AG04450 (cell line): ENCODE measurements around the gene RAB11FIP3. TPM values are rescaled to one million over a fixed set of nuclear protein-coding genes. Genes with fewer than 3 reads are reported as not detected.

ENCODE experiments used
- CTCF ChIA-PET: fragments of 300-600, 350-600 bp; formaldehyde crosslinking; extraction: SDS; loops from one replicate; lab custom pipeline; 2022; ENCODE audit warnings: antibody characterized with exemption, inconsistent platforms; lab: Charles Lee
- POLR2A ChIA-PET: fragments of 350-600 bp; formaldehyde crosslinking; extraction: SDS; loops from one replicate; lab custom pipeline; 2021; ENCODE audit warnings: antibody characterized with exemption, inconsistent platforms; lab: Yijun Ruan, JAX
- DNase-seq: peaks from one replicate; pipeline ENCODE4 v3.0.0-alpha.2; 2011; ENCODE audit warnings: low read depth, low spot score
- H3K27ac ChIP-seq: one replicate; pipeline ENCODE4 v1.5.1; 2012; ENCODE audit warnings: low read depth, low read length, control low read depth
- H3K27me3 ChIP-seq: one replicate; pipeline ENCODE4 v1.6.0; 2012; ENCODE audit warnings: low read length; ENCODE audit not compliant: control insufficient read depth, insufficient read depth
- H3K4me3 ChIP-seq: 2 replicates; pipeline ENCODE4 v1.5.1; 2011; ENCODE audit warnings: mild to moderate bottlenecking, low read depth, low read length, control low read depth
- H3K9me3 ChIP-seq: 2 replicates; pipeline ENCODE4 v1.5.1; 2012; ENCODE audit warnings: low read length; ENCODE audit not compliant: control insufficient read depth, insufficient read depth
- polyA plus RNA-seq: library from polyadenylated mRNA; depleted of rRNA; stranded (reverse); fragments of >200 nt; gene quantifications from 2 replicates; pipeline ENCODE4 v1.2.3, GENCODE V29; 2011
- TF ChIP-seq, protein P1 (sequence below): IDR thresholded peaks from 2 replicates; pipeline ENCODE4 v1.5.1; 2011; ENCODE audit warnings: low read depth, low read length, control low read depth, inconsistent platforms

Gene RAB11FIP3
- polyA plus RNA-seq, 1 experiment, result 6.9 TPM

DNA sequence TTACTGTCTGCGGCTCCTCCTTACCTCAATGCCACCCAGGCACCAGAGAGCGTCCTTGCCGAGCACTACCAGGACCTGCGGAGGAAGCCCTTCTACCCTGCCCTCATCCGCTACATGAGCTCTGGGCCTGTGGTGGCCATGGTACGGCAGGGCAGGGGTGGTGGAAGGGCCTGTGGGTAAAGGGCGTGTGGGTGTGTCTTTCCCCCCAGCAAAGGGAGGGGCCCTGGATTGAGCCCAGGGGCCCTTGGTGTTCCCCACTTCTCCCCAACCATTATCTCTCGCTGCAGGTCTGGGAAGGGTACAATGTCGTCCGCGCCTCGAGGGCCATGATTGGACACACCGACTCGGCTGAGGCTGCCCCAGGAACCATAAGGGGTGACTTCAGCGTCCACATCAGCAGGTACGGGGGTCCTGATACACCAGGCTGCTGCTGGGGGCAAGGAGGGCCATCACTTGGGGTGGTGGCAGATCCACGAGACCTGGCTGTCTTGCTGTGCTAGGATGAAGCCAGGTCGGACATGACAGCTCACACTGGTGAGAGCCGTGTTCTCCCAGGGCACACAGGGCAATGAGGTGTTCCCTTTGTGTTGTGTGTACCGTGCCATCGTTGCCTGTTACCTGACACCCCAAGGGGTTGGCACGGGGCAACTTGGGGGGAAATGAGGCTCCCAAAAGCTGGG is 26.0 kb upstream of the RAB11FIP3 start:
- TF ChIP-seq, protein P1, sequence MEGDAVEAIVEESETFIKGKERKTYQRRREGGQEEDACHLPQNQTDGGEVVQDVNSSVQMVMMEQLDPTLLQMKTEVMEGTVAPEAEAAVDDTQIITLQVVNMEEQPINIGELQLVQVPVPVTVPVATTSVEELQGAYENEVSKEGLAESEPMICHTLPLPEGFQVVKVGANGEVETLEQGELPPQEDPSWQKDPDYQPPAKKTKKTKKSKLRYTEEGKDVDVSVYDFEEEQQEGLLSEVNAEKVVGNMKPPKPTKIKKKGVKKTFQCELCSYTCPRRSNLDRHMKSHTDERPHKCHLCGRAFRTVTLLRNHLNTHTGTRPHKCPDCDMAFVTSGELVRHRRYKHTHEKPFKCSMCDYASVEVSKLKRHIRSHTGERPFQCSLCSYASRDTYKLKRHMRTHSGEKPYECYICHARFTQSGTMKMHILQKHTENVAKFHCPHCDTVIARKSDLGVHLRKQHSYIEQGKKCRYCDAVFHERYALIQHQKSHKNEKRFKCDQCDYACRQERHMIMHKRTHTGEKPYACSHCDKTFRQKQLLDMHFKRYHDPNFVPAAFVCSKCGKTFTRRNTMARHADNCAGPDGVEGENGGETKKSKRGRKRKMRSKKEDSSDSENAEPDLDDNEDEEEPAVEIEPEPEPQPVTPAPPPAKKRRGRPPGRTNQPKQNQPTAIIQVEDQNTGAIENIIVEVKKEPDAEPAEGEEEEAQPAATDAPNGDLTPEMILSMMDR, result no peak
- POLR2A ChIA-PET, result no interaction called here
- Histone ChIP-seq H3K9me3 (no peaks in the 10 kb centered on the region; the same call in 1 of the 2 replicates), H3K4me3 (no peak overlapping the region), H3K27me3 (no peaks in the 10 kb centered on the region), H3K27ac (no peak overlapping the region)
- no peak for DNase-seq
- CTCF ChIA-PET, result no interaction called here

DNA sequence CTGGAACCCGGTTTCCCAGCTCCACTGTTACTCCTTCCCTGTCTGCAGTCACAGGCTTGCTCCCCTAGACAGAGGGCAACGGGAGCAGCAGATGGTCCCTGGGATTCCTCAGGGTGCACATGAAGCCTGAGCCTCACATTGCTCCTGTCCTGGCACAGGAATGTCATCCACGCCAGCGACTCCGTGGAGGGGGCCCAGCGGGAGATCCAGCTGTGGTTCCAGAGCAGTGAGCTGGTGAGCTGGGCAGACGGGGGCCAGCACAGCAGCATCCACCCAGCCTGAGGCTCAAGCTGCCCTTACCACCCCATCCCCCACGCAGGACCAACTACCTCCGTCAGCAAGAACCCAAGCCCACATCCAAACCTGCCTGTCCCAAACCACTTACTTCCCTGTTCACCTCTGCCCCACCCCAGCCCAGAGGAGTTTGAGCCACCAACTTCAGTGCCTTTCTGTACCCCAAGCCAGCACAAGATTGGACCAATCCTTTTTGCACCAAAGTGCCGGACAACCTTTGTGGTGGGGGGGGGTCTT is 25.3 kb upstream of the RAB11FIP3 start:
- TF ChIP-seq, protein P1, result no peak
- Histone ChIP-seq H3K4me3 (peak overlapping the region; percentile 84), H3K27ac (no peak overlapping the region), H3K27me3 (no peaks in the 10 kb centered on the region), H3K9me3 (no peaks in the 10 kb centered on the region; the same call in 1 of the 2 replicates)
- ChIA-PET CTCF (interaction anchor here (0.7 kb wide), 1 partner anchor 1310 kb away, joined by 8 read pairs; no protein-coding TSS in a partner anchor), POLR2A (interaction anchor here (0.7 kb wide), 1 partner anchor 302 kb away, joined by 7 read pairs; no protein-coding TSS in a partner anchor)
- no peak for DNase-seq

GRCh38 chr16:401468-402348 is 23.7 kb upstream of the RAB11FIP3 start, which contains the start of gene DECR2:
TSS of gene DECR2 (plus strand) at chr16:401885. CDS start at chr16:401964, 79 bp downstream.
- peak within 1 kb of the TSS; percentile 84 for H3K4me3 ChIP-seq
- ChIA-PET POLR2A (interaction anchor here (0.6 to 1.6 kb wide), 5 partner anchors 10 to 323 kb away, joined by 3 to 11 read pairs (median 7); no protein-coding TSS in a partner anchor), CTCF (interaction anchor here (0.6 to 0.8 kb wide), 4 partner anchors 22 to 219 kb away, joined by 3 to 6 read pairs (median 4); no protein-coding TSS in a partner anchor)
- no peaks in the 10 kb centered on the region for H3K27me3 ChIP-seq
- H3K9me3 ChIP-seq, result no peaks in the 10 kb centered on the region; the same call in 1 of the 2 replicates
- peak within 1 kb of the TSS; percentile 11 for H3K27ac ChIP-seq
- TF ChIP-seq, protein P1, result peak; percentile 35
- peak; percentile 56 for DNase-seq

DNA sequence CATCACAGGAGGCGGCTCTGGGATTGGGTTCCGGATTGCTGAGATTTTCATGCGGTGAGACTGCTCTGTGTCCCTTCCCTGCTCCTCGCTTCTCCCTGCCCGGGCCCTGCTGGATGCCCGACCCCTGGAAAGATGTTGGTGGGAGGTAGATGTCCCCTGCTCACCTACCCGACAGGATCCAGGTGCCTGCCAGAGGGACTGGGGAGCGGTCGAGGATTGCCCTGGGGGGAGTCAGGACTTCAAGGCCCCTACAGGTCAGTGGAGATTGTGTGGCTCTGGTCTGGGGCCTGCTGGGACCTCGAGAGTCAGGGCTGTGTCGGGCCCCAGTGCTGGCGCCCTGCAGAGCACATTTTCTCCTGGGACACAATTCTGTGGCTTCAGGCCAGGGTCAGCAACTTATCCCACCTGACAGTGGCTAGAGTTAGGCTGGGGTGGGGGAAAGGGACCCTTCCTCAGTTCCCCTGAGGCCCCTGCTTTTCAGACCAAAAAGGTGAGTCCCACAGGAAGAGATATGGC is 20.4 kb upstream of the RAB11FIP3 start:
- TF ChIP-seq, protein P1, result no peak
- POLR2A ChIA-PET, result no interaction called here
- no peak overlapping the region for H3K4me3 ChIP-seq
- no peaks in the 10 kb centered on the region for H3K9me3 ChIP-seq
- H3K27me3 ChIP-seq, result no peaks in the 10 kb centered on the region
- DNase-seq, result no peak
- CTCF ChIA-PET, result no interaction called here
- no peak overlapping the region for H3K27ac ChIP-seq
